Fibroblast of peridontal ligament (primary cell): Measurements from ENCODE around the gene NOD2.

Experiments
- DNase-seq: peaks from one replicate; pipeline ENCODE4 v3.0.0-alpha.2; 2010; ENCODE audit errors: extremely low read depth

Gene NOD2

GRCh38 chr16:50742576-50743200 lies 49.3 kb downstream of the NOD2 start:
- DNase-seq: peak; percentile 53

GRCh38 chr16:50743581-50744225 lies 50.3 kb downstream of the NOD2 start:
- DNase-seq: peak; percentile 28

- DNase-seq: no peak
Measured at GRCh38 chr16:50744881-50745280, 51.5 kb downstream of the NOD2 start.

- no peak for DNase-seq
Measured at GRCh38 chr16:50745940-50746339, 52.5 kb downstream of the NOD2 start.

GRCh38 chr16:50747207-50747956 lies 54.0 kb downstream of the NOD2 start:
- peak; percentile 48 for DNase-seq

- DNase-seq: no peak
Measured at GRCh38 chr16:50751528-50751927, 58.1 kb downstream of the NOD2 start.

- DNase-seq: no peak
Measured at GRCh38 chr16:50752471-50753235, 59.2 kb downstream of the NOD2 start.

- DNase-seq: no peak
Measured at GRCh38 chr16:50756473-50756872, 63.1 kb downstream of the NOD2 start.

GRCh38 chr16:50761267-50761666 lies 67.9 kb downstream of the NOD2 start:
- DNase-seq: no peak

GRCh38 chr16:50762241-50762640 lies 68.8 kb downstream of the NOD2 start:
- peak; percentile 32 for DNase-seq

- peak; percentile 55 for DNase-seq
Measured at GRCh38 chr16:50763211-50763610, 69.8 kb downstream of the NOD2 start.

GRCh38 chr16:50765260-50765659 lies 71.9 kb downstream of the NOD2 start:
- DNase-seq: no peak

- DNase-seq: no peak
Measured at GRCh38 chr16:50765861-50766260, 72.5 kb downstream of the NOD2 start.

GRCh38 chr16:50767197-50767596 lies 73.8 kb downstream of the NOD2 start:
- DNase-seq: no peak

- DNase-seq: peak; percentile 91
Measured at GRCh38 chr16:50771366-50771765, 78.0 kb downstream of the NOD2 start.

- DNase-seq: no peak
Measured at GRCh38 chr16:50774405-50774804, 81.0 kb downstream of the NOD2 start.

- no peak for DNase-seq
Measured at GRCh38 chr16:50774960-50775359, 81.6 kb downstream of the NOD2 start.

- no peak for DNase-seq
Measured at GRCh38 chr16:50776037-50776436, 82.6 kb downstream of the NOD2 start.

GRCh38 chr16:50778284-50779163 lies 85.1 kb downstream of the NOD2 start:
- no peak for DNase-seq

GRCh38 chr16:50781043-50781442 lies 87.6 kb downstream of the NOD2 start:
- DNase-seq: no peak

- DNase-seq: no peak
Measured at GRCh38 chr16:50781518-50781917, 88.1 kb downstream of the NOD2 start.
